HG03135 (cell line): Measurements from ENCODE around the gene LRRC43.
"Not testable (repeated sequence)": the region's sequence is repeated elsewhere in the genome, so short reads cannot be mapped to it uniquely, and the experiment has no call there.

ENCODE experiments used
- ATAC-seq: cut with Tn5 transposase; IDR thresholded peaks from one replicate; pipeline ENCODE4 v1.9.1; 2021; ENCODE audit warnings: mild to moderate bottlenecking, moderate library complexity; ENCODE audit not compliant: unreplicated experiment

The LRRC43 gene

DNA sequence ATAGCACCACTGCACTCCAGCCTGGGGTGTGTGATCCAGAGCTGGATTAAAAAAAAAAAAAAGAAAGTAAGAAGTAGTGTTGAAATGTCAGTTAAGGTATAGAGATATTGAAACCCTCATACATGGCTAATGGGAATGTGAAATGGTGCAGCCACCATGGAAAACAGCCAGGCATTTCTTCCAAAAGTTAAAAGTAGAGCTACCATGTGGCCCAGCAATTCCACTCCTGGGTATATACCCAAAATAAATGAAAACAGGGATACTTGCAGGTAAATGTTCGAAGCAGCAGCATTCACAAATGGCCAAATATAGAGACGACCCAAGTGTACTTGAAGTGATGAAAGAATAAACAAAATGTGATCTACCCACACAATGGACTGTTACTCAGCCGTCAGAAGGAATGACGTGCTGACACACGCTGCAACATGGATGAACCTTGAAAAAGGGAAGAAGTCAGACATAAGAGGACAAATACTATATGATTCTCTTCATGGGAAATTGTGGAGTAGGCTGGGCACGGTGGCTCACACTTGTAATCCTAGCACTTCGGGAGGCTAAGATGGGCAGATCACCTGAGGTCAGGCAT, 24.1 kb upstream of the LRRC43 start:
- ATAC-seq, result no peak

DNA sequence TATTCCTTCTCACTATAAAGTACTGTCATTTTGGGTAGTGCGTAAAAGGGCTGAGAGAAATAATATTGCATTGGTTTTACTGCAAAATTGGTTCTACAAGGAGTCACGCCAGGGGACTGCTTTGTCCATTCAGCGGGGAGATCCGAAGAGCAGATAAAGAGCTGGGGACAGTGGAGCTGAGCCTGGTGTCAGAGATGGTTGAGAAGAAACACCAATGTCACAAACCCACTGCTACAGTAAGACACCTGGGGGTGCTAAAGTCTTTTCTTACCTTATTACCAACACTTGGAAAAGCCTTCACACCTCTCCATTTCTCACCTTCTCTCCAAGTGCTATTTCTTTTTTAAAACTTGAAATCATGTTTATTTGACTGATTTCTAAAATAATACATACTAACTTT, 23.0 kb upstream of the LRRC43 start:
- no peak for ATAC-seq

DNA sequence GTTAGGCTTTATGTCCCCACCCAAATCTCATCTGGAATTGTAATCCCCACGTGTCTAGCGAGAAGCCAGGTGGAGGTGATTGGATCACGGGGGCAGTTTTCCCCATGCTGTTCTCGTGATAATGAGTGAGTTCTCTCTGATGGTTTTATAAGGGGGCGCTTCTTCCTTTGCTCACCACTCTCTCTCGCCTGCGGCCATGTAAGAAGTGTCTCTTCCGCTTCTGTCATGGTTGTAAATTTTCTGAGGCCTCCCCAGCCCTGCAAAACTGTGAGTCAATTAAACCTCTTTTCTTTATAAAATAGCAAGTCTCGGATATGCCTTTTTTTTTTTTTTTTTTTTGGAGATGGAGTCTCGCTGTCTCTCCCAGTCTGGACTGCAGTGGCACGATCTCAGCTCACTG, 22.2 kb upstream of the LRRC43 start:
- ATAC-seq, result no peak

DNA sequence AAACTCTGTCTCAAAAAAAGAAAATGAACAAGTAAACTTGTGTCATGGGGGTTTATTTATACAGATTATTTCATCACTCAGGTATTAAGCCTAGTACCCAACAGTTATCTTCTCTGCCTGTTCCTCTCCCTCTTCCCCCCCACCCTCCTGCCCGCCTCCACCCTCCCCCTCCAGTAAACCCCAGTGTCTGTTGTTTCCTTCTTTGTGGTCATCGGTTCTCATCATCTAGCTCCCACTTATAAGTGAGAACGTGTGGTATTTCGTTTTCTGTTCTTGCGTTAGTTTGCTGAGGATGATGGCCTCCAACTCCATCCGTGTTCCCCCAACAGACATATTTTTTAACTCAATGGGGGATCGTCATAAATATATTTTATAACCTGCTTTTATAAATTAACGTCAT, 21.2 kb upstream of the LRRC43 start:
- ATAC-seq, result no peak

DNA sequence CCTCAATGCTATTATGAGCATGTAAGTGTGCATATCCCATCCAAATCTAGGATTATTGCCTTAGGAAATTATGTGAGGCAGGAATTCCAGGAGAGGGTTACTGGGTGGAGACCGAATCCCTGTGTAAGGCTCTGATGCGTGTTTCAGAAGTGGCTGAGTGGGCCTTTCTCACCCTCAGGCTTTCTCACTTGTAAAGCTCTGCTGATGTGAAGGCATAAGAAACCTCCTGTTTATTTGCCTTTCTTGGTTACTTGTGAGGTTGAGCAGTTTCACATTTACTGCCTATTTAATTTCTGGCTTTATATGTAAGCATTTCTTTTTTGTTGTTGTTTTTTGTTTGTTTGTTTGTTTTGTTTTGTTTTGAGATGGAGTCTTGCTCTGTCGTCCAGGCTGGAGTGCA, 19.9 kb upstream of the LRRC43 start:
- ATAC-seq, result no peak

DNA sequence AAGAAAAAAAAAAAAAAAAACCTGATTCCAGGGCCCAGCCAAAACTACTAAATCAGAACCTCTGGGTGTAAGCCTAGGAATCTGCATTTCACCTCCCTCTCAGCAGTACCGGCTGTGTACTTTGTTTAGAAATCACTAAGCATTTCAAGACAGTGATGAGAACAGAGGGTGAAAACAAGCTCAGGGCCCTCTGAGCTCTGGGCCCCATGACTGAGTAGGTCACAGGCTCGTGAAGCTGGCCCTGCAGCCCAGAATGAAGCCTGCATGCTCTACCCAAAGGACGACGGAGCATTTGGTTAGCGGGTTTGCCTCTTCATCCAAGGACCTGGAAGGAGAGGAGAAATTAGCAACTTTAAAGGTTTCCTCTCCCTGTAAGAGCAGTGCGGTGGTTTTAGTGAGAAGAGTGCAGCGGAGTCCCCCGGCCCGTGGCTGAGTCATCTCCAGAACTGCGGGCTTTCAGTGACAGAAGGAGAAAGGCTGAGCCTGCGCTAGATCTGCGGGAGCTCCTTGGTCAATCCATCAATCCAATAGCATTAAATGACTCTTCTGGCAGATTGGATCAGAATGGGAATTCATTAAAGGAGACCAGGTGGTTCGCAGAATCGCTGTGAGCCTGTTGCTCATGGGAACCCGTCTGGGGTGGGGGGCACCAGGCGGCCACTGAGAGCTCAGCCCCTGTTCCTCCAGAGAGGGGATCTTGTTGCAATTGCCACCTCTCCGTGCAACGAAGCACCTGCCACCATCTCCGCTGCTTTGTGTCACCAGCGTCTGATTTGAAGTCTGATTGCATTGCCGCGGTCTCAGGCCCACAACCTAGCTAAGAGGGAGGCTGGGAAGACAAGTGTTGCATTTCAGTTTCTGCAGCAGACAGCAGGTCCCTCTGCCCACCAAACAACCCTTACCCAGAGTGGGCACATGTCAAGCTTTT, 16.2 kb upstream of the LRRC43 start:
- ATAC-seq, result no peak

DNA sequence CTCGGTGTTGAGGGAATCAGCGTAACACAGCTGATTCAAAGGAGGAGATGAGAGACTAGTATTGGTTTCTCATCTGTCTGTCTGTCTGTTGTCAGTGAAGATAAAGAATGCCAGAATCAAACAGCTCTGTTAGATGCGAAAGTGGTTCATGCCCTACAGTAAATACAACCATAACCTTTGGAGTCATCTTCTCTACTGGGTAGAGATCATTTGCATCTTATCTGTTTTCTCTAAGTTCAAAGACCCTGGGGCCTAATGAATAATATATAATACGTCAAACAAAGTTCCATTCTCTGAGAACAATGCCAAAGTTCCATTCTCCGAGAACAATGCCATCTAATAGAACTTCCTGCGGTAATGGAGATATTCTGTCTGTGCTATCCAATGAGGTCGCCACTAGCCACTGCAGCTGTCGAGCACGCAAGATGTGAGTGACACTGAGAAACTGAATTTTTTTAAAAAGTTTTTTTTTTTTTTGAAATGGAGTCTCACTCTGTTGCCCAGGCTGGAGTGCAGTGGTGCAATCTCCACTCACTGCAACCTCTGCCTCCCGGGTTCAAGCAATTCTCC, 15.5 kb upstream of the LRRC43 start:
- ATAC-seq, result no peak

DNA sequence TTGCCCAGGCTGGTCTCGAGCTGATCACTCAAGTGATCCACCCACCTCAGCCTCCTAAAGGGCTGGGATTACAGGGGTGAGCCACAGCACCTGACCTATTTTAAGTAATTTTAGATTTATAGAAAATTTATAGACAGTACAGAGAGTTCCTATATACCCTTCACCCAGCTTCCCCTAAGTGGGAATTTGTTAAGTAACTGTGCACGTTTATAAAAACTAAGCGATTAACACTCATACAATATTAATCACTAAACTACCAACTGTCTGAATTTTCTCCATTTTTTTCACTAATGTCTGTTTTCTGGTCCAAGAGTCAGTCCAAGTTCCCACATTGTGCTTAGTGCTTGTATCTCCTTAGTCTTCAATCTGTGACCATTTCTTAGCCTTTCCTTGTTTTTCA, 14.4 kb upstream of the LRRC43 start:
- ATAC-seq, result no peak

DNA sequence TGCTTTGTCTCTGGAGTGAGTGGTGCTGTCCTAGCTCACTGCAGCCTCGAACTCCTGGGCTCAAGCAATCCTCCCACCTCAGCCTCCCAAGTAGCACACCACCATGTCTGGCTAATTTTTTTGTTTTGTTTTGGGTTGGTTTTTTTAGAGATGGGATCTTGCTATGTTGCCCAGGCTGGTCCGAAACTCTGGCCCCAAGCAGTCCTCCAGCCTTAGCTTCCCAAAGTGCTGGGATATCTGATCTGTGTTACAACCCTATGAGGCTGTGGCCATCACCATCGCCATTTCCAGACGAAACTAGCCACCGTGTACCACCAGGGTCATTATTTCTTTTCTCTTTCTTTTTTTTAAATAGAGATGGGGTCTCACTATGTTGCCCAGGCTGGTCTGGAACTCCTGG, 11.5 kb upstream of the LRRC43 start:
- ATAC-seq, result no peak

DNA sequence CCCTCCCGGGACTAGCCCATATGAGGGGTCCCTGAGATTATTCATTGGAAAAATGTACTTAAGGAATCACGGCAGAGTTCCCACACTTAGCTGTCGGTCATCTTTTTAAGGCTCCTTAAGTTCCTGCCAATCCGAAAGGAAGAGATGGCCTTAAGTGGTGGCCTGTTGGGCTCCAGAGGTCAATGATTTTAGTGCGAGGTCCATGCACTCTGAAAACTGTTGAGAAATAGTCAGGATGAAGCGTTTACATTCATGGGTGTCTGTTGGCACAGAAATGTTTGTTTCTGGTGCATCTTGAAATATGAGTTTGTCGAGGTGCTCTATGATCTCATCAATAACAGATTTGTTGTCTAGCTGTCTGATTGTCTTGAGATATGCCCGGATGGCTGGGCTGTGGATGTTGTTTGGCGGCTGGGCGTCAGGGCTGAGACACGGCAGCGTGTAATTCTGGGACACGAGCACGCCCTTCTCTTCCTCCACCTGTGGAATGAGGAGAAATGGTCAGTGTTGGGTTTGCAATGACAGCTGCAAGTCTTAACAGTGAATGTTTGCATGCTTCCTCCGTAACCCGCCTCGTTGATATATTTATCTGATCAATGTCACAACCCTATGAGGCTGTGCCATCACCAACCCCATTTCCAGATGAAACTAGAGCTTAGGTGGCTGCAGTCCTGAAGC, 10.5 kb upstream of the LRRC43 start:
- no peak for ATAC-seq

DNA sequence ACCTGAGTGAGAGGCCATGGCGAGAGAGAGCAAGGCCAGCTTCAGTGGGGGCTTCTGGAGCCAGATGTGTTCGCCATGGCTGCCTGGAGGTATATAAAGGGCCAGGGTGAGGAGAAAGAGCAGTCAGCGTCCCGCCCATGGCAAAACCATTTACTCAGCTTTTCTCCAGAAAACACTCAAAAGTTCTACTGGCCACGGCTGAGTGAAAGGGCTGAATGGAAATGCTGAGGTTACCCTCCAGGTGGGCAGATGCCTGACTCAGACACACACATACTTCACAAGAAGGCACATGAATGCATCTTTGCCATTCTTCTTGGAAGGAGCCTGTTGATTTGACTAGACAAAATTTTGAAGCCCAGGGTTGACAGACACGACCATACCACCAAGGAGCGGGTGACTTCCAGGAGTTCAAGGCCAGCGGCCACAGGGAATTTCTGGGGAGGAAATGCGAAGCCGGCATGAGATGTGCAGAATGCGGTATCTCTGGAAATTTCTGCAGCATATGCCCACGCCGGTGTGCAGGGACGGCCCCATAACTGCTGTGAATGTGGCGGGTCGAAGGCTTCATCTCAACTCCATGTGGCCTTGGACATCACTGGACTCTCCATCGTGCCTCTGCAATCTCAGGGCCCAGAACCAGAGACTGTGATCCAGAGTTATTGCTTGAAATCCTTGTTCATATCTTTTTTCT, 8.6 kb upstream of the LRRC43 start, which contains the start of gene IL31:
IL31 (minus strand) TSS at position 67 of the 691 bp plus-strand sequence; CDS start at position 18, 49 bp downstream.
- no peak for ATAC-seq

DNA sequence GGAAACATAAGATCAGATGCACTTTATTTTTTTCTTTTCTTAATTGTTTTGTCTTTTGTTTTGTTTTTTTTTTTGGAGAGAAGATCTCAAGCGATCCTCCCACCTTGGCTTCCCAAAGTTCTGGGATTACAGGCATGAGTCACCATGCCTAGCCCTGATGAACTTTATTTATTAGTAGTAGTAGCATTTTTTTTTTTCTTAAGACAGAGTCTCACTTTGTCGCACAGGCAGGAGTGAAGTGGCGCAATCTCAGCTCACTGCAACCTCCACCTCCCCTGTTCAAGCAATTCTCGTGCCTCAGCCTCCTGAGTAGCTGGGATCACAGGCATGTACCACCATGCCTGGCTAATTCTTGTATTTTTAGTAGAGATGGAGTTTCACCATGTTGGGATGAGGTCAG, 6.5 kb upstream of the LRRC43 start:
- not testable (repeated sequence) for ATAC-seq

DNA sequence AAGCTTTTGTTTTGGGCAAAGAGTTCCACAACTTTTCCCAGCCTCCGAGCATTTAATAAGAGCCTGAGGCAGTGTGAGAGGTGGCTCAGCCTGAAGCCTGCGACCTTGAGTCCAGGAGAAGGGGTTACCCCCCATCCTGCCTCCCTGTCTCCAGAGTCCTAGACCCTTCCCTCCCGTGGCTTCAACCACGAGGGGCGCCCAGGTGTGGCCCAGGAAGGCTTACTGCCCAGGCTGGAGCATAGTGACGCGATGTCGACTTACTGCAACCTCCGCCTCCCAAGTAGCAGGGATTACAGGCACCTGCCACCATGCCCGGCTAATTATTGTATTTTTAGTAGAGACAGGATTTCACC, 641 bp downstream of the LRRC43 start:
- ATAC-seq, result no peak

DNA sequence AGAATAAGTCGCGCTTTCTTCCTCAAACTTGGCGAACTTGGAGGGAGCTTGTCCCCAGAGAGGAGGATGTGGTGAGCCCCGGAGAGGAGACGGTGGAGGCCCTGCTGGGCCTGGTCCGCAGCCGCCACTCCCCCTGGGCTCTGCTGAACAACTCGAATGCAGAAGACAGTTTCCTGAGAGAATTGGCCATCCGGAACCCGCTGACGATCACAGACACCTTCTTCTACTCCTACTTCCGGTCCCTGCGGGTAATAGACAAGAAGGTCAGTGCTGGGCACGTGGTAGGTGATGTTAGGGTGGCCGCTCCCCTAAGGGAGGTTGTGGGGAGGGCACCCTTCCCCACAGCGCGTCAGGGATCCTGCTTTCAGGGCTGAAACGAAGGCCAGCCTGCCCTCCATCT, 1.6 kb downstream of the LRRC43 start:
- ATAC-seq, result no peak

DNA sequence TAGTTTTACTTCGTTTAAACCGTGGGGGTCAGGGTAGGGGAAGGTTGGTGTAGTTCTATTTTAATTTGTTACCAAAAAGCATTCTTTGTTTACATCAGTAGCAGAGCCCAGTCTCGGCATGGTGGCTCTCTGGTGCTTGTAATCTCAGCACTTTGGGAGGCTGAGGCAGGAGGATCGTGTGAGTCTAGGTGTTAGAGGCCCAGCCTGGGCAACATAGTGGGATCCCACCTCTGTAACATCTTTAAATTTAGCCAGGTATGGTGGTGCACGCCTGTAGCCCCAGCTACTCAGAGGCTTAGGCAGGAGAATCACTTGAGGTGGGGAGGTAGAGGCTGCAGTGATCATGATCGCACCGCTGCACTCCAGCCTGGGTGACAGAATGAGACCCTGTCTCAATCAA, 2.2 kb downstream of the LRRC43 start:
- no peak for ATAC-seq

DNA sequence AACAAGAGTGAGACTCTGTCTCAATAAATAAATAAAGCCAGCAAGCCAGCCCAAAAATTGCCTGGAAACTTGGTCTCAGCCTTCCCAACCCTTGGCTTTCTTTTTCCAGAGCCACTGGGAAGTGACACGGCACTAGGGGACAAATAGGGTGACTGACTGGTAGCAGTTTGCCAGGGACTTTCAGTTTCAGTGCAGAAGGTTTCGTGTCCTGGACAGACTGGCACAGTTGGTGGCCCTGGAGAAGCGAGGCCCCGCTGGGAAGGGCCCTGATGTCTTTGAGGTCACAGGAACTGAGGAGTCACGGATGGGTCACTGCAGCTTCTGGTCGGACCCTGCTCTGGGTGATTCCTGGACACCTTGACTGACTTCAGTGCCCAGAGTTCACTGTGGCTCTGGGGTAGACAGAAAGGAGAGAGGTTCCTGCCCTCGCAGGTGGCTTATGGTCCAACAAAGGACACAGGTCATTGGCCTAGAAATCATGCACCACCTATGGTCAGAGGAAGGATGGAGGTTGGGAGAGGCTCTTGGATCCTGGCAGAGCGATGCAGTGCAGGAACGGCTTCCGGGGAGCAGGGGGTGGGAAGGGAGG, 2.7 kb downstream of the LRRC43 start:
- ATAC-seq, result no peak

DNA sequence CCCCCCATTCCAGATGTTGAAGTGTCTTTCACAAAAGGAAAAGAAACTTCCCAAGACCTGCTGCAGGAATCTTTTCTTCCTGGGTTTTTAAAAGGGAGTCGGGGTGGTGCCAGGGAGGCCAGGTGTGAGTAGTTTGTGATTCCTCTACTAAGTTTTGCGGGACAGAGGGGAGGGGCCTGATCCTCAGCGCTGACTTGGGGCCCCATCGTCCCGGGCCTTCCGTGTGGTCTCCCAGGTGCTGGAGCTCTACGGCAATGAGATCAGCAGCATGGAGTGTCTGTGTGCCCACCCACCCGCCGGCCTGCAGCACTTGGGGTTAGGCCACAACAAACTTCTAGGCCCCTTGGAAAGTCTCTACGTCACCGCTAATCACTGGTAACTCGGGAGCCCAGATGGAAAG, 4.5 kb downstream of the LRRC43 start:
- ATAC-seq, result no peak

DNA sequence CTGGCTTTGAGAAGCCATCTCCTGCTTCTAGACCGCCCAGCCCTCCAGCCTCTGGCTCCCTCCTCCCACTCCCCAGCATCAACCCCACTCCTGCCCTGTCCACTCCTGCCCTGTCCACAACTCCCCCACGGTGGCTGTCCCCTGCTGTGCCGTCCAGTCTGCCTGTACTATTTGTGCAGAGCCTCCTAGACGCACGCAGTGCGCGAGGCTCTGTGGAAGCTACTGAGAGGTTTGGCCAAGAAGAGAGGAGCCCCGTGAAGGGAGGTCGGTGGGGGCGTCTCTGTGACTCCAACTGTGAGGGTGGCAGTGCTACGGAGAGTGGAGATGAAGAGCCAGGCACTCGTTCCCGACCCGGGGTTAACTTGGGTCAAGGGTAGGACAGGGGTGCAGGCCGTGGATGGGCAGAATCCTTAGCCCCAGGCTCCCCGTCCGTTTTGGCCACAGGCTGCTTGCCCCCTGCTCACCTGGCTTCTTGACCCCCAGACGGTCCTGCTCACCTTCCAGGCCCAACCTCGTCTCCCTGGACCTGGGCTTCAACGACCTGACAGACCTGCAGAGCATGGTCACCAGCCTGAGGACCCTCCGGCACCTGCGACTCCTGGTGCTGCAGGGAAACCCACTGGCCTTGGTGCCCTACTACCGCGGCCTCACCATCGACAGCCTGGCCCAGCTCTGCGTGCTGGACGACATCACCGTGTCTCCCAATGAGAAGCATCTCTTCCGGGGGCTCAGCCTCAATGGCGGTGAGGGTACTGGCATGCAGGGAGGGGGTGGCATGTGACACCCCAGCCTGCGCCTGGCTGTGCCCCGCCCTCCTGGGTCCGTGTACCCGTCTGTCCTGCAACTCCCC, 6.9 kb downstream of the LRRC43 start:
- no peak for ATAC-seq

DNA sequence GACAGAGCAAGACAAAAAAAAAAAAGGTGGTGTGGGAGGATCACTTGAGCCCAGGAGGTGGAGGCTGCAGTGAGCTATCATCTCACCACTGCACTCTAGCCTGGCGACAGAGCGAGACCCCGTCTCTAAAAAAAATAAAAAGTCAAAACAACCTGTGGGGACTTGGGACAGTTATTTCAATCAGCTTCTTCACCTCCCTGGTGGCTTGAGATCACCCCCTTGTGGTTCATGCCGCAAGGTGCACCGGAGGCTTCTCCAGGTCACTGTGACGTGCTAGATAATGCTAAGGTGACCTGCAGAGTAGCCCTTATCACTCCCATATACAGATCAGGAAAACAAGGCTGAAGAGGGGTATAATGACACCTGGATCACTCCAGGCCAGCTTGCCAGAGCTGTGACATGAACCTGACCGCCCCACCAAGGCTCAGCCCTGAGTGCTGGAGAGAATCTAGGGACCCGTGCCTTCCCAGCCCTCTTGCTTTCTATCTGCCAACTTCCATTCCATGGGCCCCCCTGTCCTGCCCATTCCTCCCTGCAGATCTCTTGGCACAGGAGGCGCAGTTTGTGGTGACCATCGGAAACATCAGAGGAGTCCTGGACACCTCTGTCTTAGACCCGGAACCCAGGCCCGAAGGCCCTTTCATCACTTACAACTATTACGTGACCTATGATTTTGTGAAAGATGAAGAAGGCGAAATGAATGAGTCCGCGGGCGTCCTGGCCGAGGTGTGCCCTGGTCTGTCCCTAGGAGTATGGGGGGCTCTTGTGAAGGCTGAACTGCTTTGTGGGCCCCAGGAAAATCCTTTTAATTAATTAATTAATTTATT, 8.1 kb downstream of the LRRC43 start:
- ATAC-seq, result no peak
